GM12878 (cell line): Measurements from ENCODE around the gene TMEM217. TPM values are rescaled to one million over a fixed set of nuclear protein-coding genes. Genes with fewer than 3 reads are reported as not detected.
A peak's percentile ranks its signal among the peaks of the same experiment; 100 is the strongest.

Experiments used
- ATAC-seq: fragments of 200-7000 bp; cut with Tn5 transposase; 3 replicates; pipeline ENCODE4 v1.9.1; 2020; ENCODE audit warnings: mild to moderate bottlenecking, moderate library complexity
- BruUV-seq: library from RNA; stranded (reverse); fragments of 400-500 nt; replicated peaks from 2 replicates; lab custom pipeline; 2021; lab: Mats Ljungman, UMichigan
- CTCF ChIA-PET: fragments of 300-600 bp; sonication (Branson Sonifier 250); formaldehyde crosslinking; extraction: SDS; loops from one replicate; lab custom pipeline; 2021; ENCODE audit warnings: inconsistent platforms; lab: Yijun Ruan, JAX
- POLR2A ChIA-PET: fragments of 350-600 bp; formaldehyde crosslinking; extraction: SDS; loops from one replicate; lab custom pipeline; 2021; ENCODE audit warnings: inconsistent platforms; lab: Charles Lee
- RAD21 ChIA-PET: fragments of 300-600 bp; sonication (Branson Sonifier 250); formaldehyde crosslinking; loops from one replicate; lab custom pipeline; 2023; ENCODE audit warnings: antibody characterized with exemption; ENCODE audit not compliant: unreplicated experiment; lab: Charles Lee
- SMC1A ChIA-PET: fragments of 300-600 bp; sonication (Branson Sonifier 250); formaldehyde crosslinking; loops from one replicate; lab custom pipeline; 2023; ENCODE audit not compliant: unreplicated experiment, uncharacterized antibody; lab: Charles Lee
- DNase-seq: peaks from one replicate; pipeline ENCODE4 v3.0.0-alpha.2; 2011; ENCODE audit warnings: low read depth, low spot score
- FAIRE-seq: peaks from 3 replicates; lab custom pipeline; 2011; peaks lifted over from hg19 to GRCh38; lab: Jason Lieb, UNC
- H2AFZ ChIP-seq: 2 replicates; pipeline ENCODE4 v1.6.0; 2011; ENCODE audit warnings: low read depth, low read length, control low read depth; ENCODE audit not compliant: control insufficient read depth
- H3K27ac ChIP-seq: 2 replicates; pipeline ENCODE4 v1.5.1; 2011; ENCODE audit warnings: control low read depth; ENCODE audit not compliant: control insufficient read depth, insufficient read depth
- H3K27me3 ChIP-seq, 2 experiments: replicated peaks in 1 of 2; 2 replicates each; pipeline versions ENCODE4 v1.6.0 to v1.6.1; 2011; ENCODE audit warnings: low read length in 1 of 2; ENCODE audit not compliant: control insufficient read depth in 2 of 2, insufficient read depth in 2 of 2
- H3K36me3 ChIP-seq, 2 experiments: 2 replicates each; pipeline ENCODE4 v1.5.1; 2011; ENCODE audit warnings: low read length in 1 of 2; ENCODE audit not compliant: control insufficient read depth in 2 of 2, insufficient read depth in 2 of 2
- H3K4me1 ChIP-seq: 2 replicates; pipeline ENCODE4 v1.6.1; 2011; ENCODE audit warnings: mild to moderate bottlenecking, low read length, moderate library complexity, mixed read lengths; ENCODE audit not compliant: control insufficient read depth, insufficient read depth
- H3K4me2 ChIP-seq: 2 replicates; pipeline ENCODE4 v1.6.0; 2011; ENCODE audit warnings: control low read depth; ENCODE audit not compliant: control insufficient read depth, insufficient read depth
- H3K4me3 ChIP-seq: fragments of 200-600 bp; sonication (generic); 2 replicates; pipeline ENCODE4 v1.5.1; 2016
- H3K79me2 ChIP-seq: 2 replicates; pipeline ENCODE4 v1.6.0; 2011; ENCODE audit warnings: low read length; ENCODE audit not compliant: control insufficient read depth, insufficient read depth
- H3K9ac ChIP-seq: 2 replicates; pipeline ENCODE4 v1.8.0; 2011; ENCODE audit warnings: low read length, control low read depth, mixed read lengths; ENCODE audit not compliant: control insufficient read depth, insufficient read depth
- H3K9me3 ChIP-seq: replicated peaks from 3 replicates; pipeline ENCODE4 v1.5.1; 2011; ENCODE audit warnings: mild to moderate bottlenecking, low read length; ENCODE audit not compliant: control insufficient read depth, insufficient read depth
- H4K20me1 ChIP-seq: 2 replicates; pipeline ENCODE4 v1.6.0; 2011; ENCODE audit not compliant: control insufficient read depth, insufficient read depth
- E2F4 ChIP-seq: IDR thresholded peaks from 2 replicates; pipeline ENCODE4 v1.6.1; 2012; ENCODE audit warnings: low read depth, low read length, improper control_type of control experiment
- RAD51 ChIP-seq: fragments of 450-650 bp; IDR thresholded peaks from 2 replicates; pipeline ENCODE4 v1.6.1; 2016; ENCODE audit warnings: moderate library complexity, mild to moderate bottlenecking, inconsistent platforms
- STAT3 ChIP-seq: IDR thresholded peaks from 2 replicates; pipeline ENCODE4 v1.6.1; 2011; ENCODE audit warnings: low read depth, low read length, improper control_type of control experiment
- WGBS: methylation state at CpG from one replicate; pipeline ENCODE4 v1.1.6; 2016; ENCODE audit warnings: low lambda C conversion rate; ENCODE audit not compliant: insufficient replicate concordance, insufficient coverage; ENCODE audit errors: missing lambda C conversion rate; 5-methylcytosine and 5-hydroxymethylcytosine counted together
- in situ Hi-C: fragments of 300-500 bp; cut with MboI; formaldehyde crosslinking; loops from 9 replicates; pipeline ENCODE4 v1.14.3; 2018; ENCODE audit warnings: mixed read lengths
- intact Hi-C: fragments of 100-400 bp; cut with micrococcal nuclease; formaldehyde crosslinking; loops from one replicate; pipeline ENCODE4 v1.14.2; 2022; ENCODE audit not compliant: unreplicated experiment
- polyA plus RNA-seq, 11 experiments: library from polyadenylated mRNA; depleted of rRNA in 4 of 11; unstranded in 6 of 11; stranded (reverse) in 5 of 11; fragments of >200 nt; fragmentation: Nextera tagmentation in 4 of 11; fragmentation: Illumina TruSeq in 1 of 11; extraction: Ambion mirVana in 4 of 11; extraction: Trizol in 1 of 11; gene quantifications; 1 replicate in 1 of 11; 2 replicates in 10 of 11; pipeline versions ENCODE4 v1.2.1 to v1.2.3, GENCODE V29; 2011 to 2016; ENCODE audit warnings: inconsistent platforms in 2 of 11, missing spikeins in 2 of 11, low read depth in 1 of 11
- total RNA-seq, 4 experiments: library from RNA; depleted of rRNA in 3 of 4; stranded (reverse); fragments of >200 nt in 3 of 4; fragmentation: Illumina TruSeq in 1 of 4; extraction: Trizol in 1 of 4; gene quantifications; 2 replicates each; pipeline versions ENCODE4 v1.2.1 to v1.2.3, GENCODE V29; 2013 to 2021

TMEM217 gene
- total and polyA plus RNA-seq, 10 of the 15 experiments (the other 5 are each of a cell fraction or from before 2014, with no cell fraction given), result 1.3 to 4.5 (median 2.3) TPM

- Histone ChIP-seq H3K27me3 (no peaks in the 10 kb centered on the region), H3K4me3 (no peak overlapping the region), H3K4me1 (peaks cover 26% of the 10 kb centered on the region), H3K36me3 (peaks cover 7 to 8% of the 10 kb centered on the region in 2 experiments), H3K9ac (no peak overlapping the region), H3K27ac (no peak overlapping the region), H3K9me3 (no peaks in the 10 kb centered on the region)
- ATAC-seq (no peak), FAIRE-seq (peak; percentile 23), DNase-seq (no peak)
- in situ Hi-C loops, result loop anchor here (10.0 kb wide), 2 partner anchors 153 to 413 kb away; no protein-coding TSS in a partner anchor
- CTCF ChIA-PET, result interaction anchor here (0.8 to 4.4 kb wide), 4 partner anchors 32 to 412 kb away, joined by 3 to 31 read pairs (median 8); no protein-coding TSS in a partner anchor
- SMC1A ChIA-PET, result interaction anchor here (1.1 to 12.2 kb wide), 4 partner anchors 33 to 158 kb away, joined by 3 to 266 read pairs (median 12); no protein-coding TSS in a partner anchor
- POLR2A ChIA-PET, result interaction anchor here (0.6 kb wide), 1 partner anchor 108 kb away, joined by 4 read pairs; no protein-coding TSS in a partner anchor
- no peak for TF ChIP-seq RAD51
- TF ChIP-seq STAT3, result no peak
- TF ChIP-seq E2F4, result no peak
- TF ChIP-seq, all 136 proteins: peak for 0
- WGBS, result 53% methylated on average over 10 of the region's 10 CpGs
- RAD21 ChIA-PET, result interaction anchor here (0.9 to 3.0 kb wide), 2 partner anchors 32 to 127 kb away, joined by 5 to 16 read pairs; no protein-coding TSS in a partner anchor
- no peak overlapping the region for H2AFZ ChIP-seq
- no TSS peak for BruUV-seq
- intact Hi-C loops, result loop anchor here (10.0 kb wide), 1 partner anchor 413 kb away; no protein-coding TSS in a partner anchor
- H3K79me2 ChIP-seq, result no peaks in the 10 kb centered on the region; the same call in none of the 2 replicates
- H3K4me2 ChIP-seq, result no peak overlapping the region
- no peaks in the 10 kb centered on the region; the same call in 1 of the 2 replicates for H4K20me1 ChIP-seq
Observed at GRCh38 chr6:37177077-37177934, 80.6 kb downstream of the TMEM217 start.
